Loucy (cell line): ENCODE data around the gene HIRA.

ENCODE experiments used
- H2AFZ ChIP-seq: fragments of 200-600 bp; sonication (generic); 2 replicates; pipeline ENCODE4 v1.6.0; 2016; ENCODE audit warnings: antibody characterized with exemption, mild to moderate bottlenecking, low read length, moderate library complexity
- H3F3A ChIP-seq: fragments of 200-600 bp; 2 replicates; pipeline ENCODE4 v1.6.0; 2016; ENCODE audit warnings: antibody characterized with exemption, low read depth, mild to moderate bottlenecking
- H3K27me3 ChIP-seq: fragments of 200-600 bp; sonication (generic); 2 replicates; pipeline ENCODE4 v1.6.1; 2014; ENCODE audit warnings: low read length, mild to moderate bottlenecking; ENCODE audit not compliant: insufficient read depth, poor library complexity, severe bottlenecking
- H3K36me3 ChIP-seq: fragments of 200-600 bp; sonication (generic); 2 replicates; pipeline ENCODE4 v1.6.1; 2016; ENCODE audit warnings: low read length; ENCODE audit not compliant: insufficient read depth
- H3K4me1 ChIP-seq: fragments of 200-600 bp; sonication (generic); 2 replicates; pipeline ENCODE4 v1.5.1; 2014; ENCODE audit warnings: low read length, mild to moderate bottlenecking; ENCODE audit not compliant: insufficient read depth, poor library complexity, severe bottlenecking
- H3K4me2 ChIP-seq: fragments of 200-600 bp; sonication (generic); 2 replicates; pipeline ENCODE4 v1.6.0; 2014; ENCODE audit warnings: antibody characterized with exemption, low read length, low read depth, mild to moderate bottlenecking; ENCODE audit not compliant: poor library complexity, severe bottlenecking
- H3K4me3 ChIP-seq: fragments of 200-600 bp; sonication (generic); 2 replicates; pipeline ENCODE4 v1.5.1; 2014; ENCODE audit warnings: low read length, mild to moderate bottlenecking, mixed read lengths; ENCODE audit not compliant: poor library complexity, severe bottlenecking
- H3K79me2 ChIP-seq: fragments of 200-600 bp; sonication (generic); 2 replicates; pipeline ENCODE4 v1.6.1; 2014; ENCODE audit warnings: low read length; ENCODE audit not compliant: insufficient read depth
- H3K9ac ChIP-seq: fragments of 200-600 bp; sonication (generic); 2 replicates; pipeline ENCODE4 v1.6.0; 2014; ENCODE audit warnings: mild to moderate bottlenecking, low read depth, low read length, moderate library complexity; ENCODE audit not compliant: poor library complexity, severe bottlenecking
- H3K9me2 ChIP-seq: fragments of 200-600 bp; sonication (generic); replicated peaks from 2 replicates; pipeline ENCODE4 v1.6.1; 2016; ENCODE audit warnings: low read depth, low read length, mixed read lengths
- H3K9me3 ChIP-seq: fragments of 200-600 bp; sonication (generic); 2 replicates; pipeline ENCODE4 v1.6.1; 2014; ENCODE audit warnings: mild to moderate bottlenecking, antibody characterized with exemption, low read length, low read depth; ENCODE audit not compliant: insufficient read depth
- H4K20me1 ChIP-seq: fragments of 200-600 bp; sonication (generic); 2 replicates; pipeline ENCODE4 v1.6.0; 2014; ENCODE audit warnings: antibody characterized with exemption, low read length, mild to moderate bottlenecking; ENCODE audit not compliant: insufficient read depth, poor library complexity, severe bottlenecking
- EZH2phosphoT487 ChIP-seq: fragments of 200-600 bp; IDR thresholded peaks from 2 replicates; pipeline ENCODE4 v1.6.1; 2018; ENCODE audit warnings: antibody characterized with exemption, mild to moderate bottlenecking, moderate library complexity, borderline replicate concordance
- TF ChIP-seq, protein P1 (sequence below): fragments of 200-600 bp; sonication (generic); conservative IDR thresholded peaks from 2 replicates; pipeline ENCODE4 v1.5.1; 2014; ENCODE audit warnings: mild to moderate bottlenecking, antibody characterized with exemption, low read length

The HIRA gene

GRCh38 chr22:19393704-19394103 lies 37.8 kb downstream of the HIRA start:
- Histone ChIP-seq H3K9me3 (no peaks in the 10 kb centered on the region), H2AFZ (no peak overlapping the region), H3K79me2 (no peaks in the 10 kb centered on the region), H3K9ac (no peak overlapping the region), H3K36me3 (peaks cover 87% of the 10 kb centered on the region; the same call in 1 of the 2 replicates), H3K9me2 (no peaks in the 10 kb centered on the region), H3K4me1 (no peaks in the 10 kb centered on the region), H4K20me1 (no peaks in the 10 kb centered on the region), H3K27me3 (no peaks in the 10 kb centered on the region), H3K4me2 (no peak overlapping the region), H3K4me3 (no peak overlapping the region), H3F3A (no peaks in the 10 kb centered on the region; the same call in 1 of the 2 replicates)
- TF ChIP-seq, protein P1, sequence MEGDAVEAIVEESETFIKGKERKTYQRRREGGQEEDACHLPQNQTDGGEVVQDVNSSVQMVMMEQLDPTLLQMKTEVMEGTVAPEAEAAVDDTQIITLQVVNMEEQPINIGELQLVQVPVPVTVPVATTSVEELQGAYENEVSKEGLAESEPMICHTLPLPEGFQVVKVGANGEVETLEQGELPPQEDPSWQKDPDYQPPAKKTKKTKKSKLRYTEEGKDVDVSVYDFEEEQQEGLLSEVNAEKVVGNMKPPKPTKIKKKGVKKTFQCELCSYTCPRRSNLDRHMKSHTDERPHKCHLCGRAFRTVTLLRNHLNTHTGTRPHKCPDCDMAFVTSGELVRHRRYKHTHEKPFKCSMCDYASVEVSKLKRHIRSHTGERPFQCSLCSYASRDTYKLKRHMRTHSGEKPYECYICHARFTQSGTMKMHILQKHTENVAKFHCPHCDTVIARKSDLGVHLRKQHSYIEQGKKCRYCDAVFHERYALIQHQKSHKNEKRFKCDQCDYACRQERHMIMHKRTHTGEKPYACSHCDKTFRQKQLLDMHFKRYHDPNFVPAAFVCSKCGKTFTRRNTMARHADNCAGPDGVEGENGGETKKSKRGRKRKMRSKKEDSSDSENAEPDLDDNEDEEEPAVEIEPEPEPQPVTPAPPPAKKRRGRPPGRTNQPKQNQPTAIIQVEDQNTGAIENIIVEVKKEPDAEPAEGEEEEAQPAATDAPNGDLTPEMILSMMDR: no peak
- TF ChIP-seq EZH2phosphoT487: no peak

- Histone ChIP-seq H3K9ac (no peak overlapping the region), H3K4me1 (no peaks in the 10 kb centered on the region), H3K4me3 (no peak overlapping the region), H2AFZ (no peak overlapping the region), H3K27me3 (no peaks in the 10 kb centered on the region), H3K9me2 (no peaks in the 10 kb centered on the region), H3K79me2 (no peaks in the 10 kb centered on the region), H3K36me3 (peaks cover 92% of the 10 kb centered on the region), H3F3A (no peaks in the 10 kb centered on the region; the same call in 1 of the 2 replicates), H3K4me2 (no peak overlapping the region), H4K20me1 (no peaks in the 10 kb centered on the region), H3K9me3 (no peaks in the 10 kb centered on the region)
- TF ChIP-seq, protein P1: no peak
- TF ChIP-seq EZH2phosphoT487: no peak
These were observed 44.0 kb downstream of the HIRA start for GRCh38 chr22:19387575-19387974.

- Histone ChIP-seq H3K79me2 (no peaks in the 10 kb centered on the region), H3K9ac (no peak overlapping the region), H3K4me2 (no peak overlapping the region), H2AFZ (no peak overlapping the region), H3K9me3 (no peaks in the 10 kb centered on the region), H3K4me3 (no peak overlapping the region), H3K9me2 (no peaks in the 10 kb centered on the region), H3F3A (no peaks in the 10 kb centered on the region; the same call in 1 of the 2 replicates), H3K4me1 (no peaks in the 10 kb centered on the region), H4K20me1 (no peaks in the 10 kb centered on the region), H3K27me3 (no peaks in the 10 kb centered on the region), H3K36me3 (peaks cover 91% of the 10 kb centered on the region)
- no peak for TF ChIP-seq EZH2phosphoT487
- TF ChIP-seq, protein P1: no peak
These were observed 44.5 kb downstream of the HIRA start for GRCh38 chr22:19387038-19387437.
